Measurements from ENCODE around the gene RNF225. TPM values are rescaled to one million over a fixed set of nuclear protein-coding genes. Genes with fewer than 3 reads are reported as not detected.

The RNF225 gene
- total and polyA plus RNA-seq, 2 of the 13 experiments (the other 11 are each of a cell fraction or from before 2014, with no cell fraction given), result not detected

DNA sequence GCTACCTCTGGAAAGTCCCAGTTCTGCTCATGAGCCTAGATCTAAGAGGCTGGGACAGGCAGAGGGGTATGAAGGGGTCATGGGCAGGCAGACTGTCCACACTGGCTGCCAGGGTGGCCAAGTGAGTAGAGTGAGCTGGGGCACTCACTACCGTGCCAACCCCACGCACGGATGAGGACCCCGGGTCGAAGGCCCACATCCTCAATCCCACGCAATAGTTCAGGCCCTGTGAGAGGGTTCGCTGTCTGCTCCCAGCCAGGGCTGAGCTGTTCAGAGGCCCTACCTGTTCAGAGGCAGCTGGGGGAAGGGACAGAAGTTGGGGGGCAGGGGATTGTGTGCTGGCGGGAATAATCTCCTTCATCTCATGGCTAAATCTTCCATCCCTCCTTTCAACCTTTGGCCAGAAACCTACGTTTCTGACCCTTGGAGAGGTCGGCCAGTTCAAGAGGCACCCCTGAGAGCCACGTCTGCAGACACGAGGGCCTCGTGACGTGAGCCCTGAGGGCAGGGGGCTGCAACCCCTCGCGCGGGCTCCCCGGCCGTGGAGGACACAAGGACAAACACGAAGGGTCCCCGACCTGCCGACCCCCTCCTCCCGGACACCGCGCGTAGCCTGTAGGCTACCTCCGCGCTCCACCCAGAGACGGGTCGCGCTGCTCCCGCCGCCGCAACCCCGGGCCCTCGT lies 9.4 kb upstream of the RNF225 start (continued):
- TF ChIP-seq KLF9 (CRISPR knock-in tag; IDR thresholded peaks at IDR 0.05; ENCODE audit: low read depth), result no peak
- TF ChIP-seq, protein P1, sequence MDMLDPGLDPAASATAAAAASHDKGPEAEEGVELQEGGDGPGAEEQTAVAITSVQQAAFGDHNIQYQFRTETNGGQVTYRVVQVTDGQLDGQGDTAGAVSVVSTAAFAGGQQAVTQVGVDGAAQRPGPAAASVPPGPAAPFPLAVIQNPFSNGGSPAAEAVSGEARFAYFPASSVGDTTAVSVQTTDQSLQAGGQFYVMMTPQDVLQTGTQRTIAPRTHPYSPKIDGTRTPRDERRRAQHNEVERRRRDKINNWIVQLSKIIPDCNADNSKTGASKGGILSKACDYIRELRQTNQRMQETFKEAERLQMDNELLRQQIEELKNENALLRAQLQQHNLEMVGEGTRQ (IDR thresholded peaks at IDR 0.05; ENCODE audit: low read depth, low read length), result no peak
- TF ChIP-seq, protein P1 (CRISPR knock-in tag; IDR thresholded peaks at IDR 0.05; ENCODE audit: borderline replicate concordance), result no peak
- TF ChIP-seq DMAP1 (CRISPR knock-in tag; IDR thresholded peaks at IDR 0.05), result no peak
- TF ChIP-seq ZFP36L1 (CRISPR knock-in tag; IDR thresholded peaks at IDR 0.05), result no peak
- TF ChIP-seq, protein P2, sequence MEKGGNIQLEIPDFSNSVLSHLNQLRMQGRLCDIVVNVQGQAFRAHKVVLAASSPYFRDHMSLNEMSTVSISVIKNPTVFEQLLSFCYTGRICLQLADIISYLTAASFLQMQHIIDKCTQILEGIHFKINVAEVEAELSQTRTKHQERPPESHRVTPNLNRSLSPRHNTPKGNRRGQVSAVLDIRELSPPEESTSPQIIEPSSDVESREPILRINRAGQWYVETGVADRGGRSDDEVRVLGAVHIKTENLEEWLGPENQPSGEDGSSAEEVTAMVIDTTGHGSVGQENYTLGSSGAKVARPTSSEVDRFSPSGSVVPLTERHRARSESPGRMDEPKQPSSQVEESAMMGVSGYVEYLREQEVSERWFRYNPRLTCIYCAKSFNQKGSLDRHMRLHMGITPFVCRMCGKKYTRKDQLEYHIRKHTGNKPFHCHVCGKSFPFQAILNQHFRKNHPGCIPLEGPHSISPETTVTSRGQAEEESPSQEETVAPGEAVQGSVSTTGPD (CRISPR knock-in tag; IDR thresholded peaks at IDR 0.05), result no peak
- TF ChIP-seq ZNF230 (CRISPR knock-in tag; IDR thresholded peaks at IDR 0.05), result peak; percentile 51; the same call in 1 of the 2 replicates
- TF ChIP-seq, protein P3, sequence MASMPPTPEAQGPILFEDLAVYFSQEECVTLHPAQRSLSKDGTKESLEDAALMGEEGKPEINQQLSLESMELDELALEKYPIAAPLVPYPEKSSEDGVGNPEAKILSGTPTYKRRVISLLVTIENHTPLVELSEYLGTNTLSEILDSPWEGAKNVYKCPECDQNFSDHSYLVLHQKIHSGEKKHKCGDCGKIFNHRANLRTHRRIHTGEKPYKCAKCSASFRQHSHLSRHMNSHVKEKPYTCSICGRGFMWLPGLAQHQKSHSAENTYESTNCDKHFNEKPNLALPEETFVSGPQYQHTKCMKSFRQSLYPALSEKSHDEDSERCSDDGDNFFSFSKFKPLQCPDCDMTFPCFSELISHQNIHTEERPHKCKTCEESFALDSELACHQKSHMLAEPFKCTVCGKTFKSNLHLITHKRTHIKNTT (CRISPR knock-in tag; IDR thresholded peaks at IDR 0.05), result no peak
- no peak for TF ChIP-seq MBD4 (IDR thresholded peaks at IDR 0.05; ENCODE audit: borderline replicate concordance, low read length)
- no peak for TF ChIP-seq ZKSCAN1 (IDR thresholded peaks at IDR 0.05; ENCODE audit: low read length)
- TF ChIP-seq TSC22D2 (CRISPR knock-in tag; IDR thresholded peaks at IDR 0.05; ENCODE audit: borderline replicate concordance), result no peak
